Measurements from ENCODE around the gene PHACTR3.

Gene PHACTR3

GRCh38 chr20:59643615-59644061 is 39.3 kb downstream of the PHACTR3 start:
- TF ChIP-seq ZFX (IDR thresholded peaks at IDR 0.05; ENCODE audit: borderline replicate concordance) = no peak
- TF ChIP-seq, protein P1, sequence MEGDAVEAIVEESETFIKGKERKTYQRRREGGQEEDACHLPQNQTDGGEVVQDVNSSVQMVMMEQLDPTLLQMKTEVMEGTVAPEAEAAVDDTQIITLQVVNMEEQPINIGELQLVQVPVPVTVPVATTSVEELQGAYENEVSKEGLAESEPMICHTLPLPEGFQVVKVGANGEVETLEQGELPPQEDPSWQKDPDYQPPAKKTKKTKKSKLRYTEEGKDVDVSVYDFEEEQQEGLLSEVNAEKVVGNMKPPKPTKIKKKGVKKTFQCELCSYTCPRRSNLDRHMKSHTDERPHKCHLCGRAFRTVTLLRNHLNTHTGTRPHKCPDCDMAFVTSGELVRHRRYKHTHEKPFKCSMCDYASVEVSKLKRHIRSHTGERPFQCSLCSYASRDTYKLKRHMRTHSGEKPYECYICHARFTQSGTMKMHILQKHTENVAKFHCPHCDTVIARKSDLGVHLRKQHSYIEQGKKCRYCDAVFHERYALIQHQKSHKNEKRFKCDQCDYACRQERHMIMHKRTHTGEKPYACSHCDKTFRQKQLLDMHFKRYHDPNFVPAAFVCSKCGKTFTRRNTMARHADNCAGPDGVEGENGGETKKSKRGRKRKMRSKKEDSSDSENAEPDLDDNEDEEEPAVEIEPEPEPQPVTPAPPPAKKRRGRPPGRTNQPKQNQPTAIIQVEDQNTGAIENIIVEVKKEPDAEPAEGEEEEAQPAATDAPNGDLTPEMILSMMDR (IDR thresholded peaks at IDR 0.05) = no peak

DNA sequence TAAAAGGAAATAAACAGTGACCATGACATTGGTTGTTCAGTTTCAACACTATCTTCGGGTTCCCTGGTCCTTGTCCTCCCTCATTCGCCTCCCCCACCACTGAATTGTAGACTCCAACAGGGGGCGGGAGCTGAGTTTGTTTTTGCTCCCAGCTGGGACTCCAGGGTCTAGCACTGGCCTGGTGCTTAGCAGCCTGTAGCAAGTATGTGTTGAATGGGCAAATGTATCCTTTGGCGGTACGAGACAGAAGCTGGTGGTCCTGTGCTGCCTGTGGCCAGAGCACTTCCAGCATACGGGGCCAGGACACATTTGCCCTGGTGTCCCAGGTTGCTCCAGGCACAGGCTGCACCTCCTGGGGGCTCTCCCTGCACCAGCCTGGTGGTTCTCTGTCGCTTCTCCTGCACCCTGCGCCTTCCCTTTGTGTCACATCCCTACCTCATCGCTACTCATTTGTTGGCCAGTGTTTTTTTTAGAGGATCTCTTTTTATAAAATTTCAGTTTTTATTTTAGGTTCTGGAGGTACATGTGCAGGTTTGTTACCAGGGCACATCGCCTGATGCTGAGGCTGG is 40.1 kb downstream of the PHACTR3 start:
- TF ChIP-seq, protein P1 (IDR thresholded peaks at IDR 0.05) = no peak
- TF ChIP-seq ZFX (IDR thresholded peaks at IDR 0.05; ENCODE audit: borderline replicate concordance) = no peak

More at GRCh38 chr20:59643615-59644061, 39.3 kb downstream of the PHACTR3 start:
- H3K27ac ChIP-seq = no peak overlapping the region

GRCh38 chr20:59645271-59645670 is 40.9 kb downstream of the PHACTR3 start:
- H3K27ac ChIP-seq = no peak overlapping the region
- TF ChIP-seq ZFX (IDR thresholded peaks at IDR 0.05; ENCODE audit: borderline replicate concordance) = no peak
- TF ChIP-seq, protein P1 (IDR thresholded peaks at IDR 0.05) = no peak

More for the DNA sequence above, 40.1 kb downstream of the PHACTR3 start:
- no peak overlapping the region for H3K27ac ChIP-seq

DNA sequence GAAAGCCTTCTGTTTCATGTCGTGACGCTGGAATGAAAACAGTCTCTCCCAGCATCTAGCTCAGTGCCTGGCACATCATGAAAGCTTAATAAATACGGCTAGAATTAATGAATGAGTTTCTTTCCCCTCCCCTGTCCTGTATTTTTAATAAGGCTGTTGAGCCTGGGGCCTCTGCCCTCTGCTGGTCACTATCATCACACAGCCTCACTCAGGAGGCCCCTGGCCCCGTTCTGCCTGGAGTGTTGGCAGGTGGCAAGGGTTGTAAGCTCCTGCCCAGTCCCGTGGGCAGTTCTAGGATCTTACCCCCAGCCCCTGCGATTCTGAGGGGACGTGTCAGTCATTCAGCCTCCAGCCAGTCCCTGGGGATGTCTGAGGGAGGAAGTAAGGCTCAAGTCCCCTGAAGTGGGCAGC is 41.4 kb downstream of the PHACTR3 start:
- TF ChIP-seq, protein P1 (IDR thresholded peaks at IDR 0.05) = peak; percentile 32; the same call in 1 of the 2 replicates
- TF ChIP-seq ZFX (IDR thresholded peaks at IDR 0.05; ENCODE audit: borderline replicate concordance) = no peak
- H3K27ac ChIP-seq = no peak overlapping the region

GRCh38 chr20:59646487-59646886 is 42.1 kb downstream of the PHACTR3 start:
- TF ChIP-seq ZFX (IDR thresholded peaks at IDR 0.05; ENCODE audit: borderline replicate concordance) = no peak
- TF ChIP-seq, protein P1 (IDR thresholded peaks at IDR 0.05) = no peak
- no peak overlapping the region for H3K27ac ChIP-seq

DNA sequence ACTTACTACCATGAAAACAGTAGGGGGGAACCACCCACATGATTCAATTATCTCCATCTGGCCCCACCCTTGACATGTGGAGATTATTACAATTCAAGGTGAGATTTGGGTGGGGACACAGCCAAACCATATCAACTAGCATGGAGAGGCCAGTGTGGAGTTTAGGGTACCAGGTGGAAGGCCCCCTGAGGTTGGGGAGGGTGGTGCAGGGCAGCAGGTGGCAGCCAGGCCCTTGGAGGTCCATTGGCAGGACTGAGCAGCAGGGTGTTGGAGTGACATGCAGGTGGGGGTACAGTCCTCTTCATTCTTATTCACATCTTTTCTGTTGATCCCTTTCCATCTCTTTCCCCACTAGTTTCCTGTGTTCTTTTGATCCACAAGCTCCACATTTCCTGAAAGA is 42.9 kb downstream of the PHACTR3 start:
- TF ChIP-seq, protein P1 (IDR thresholded peaks at IDR 0.05) = no peak
- no peak for TF ChIP-seq ZFX (IDR thresholded peaks at IDR 0.05; ENCODE audit: borderline replicate concordance)
- H3K27ac ChIP-seq = no peak overlapping the region

GRCh38 chr20:59648466-59649070 is 44.2 kb downstream of the PHACTR3 start:
- H3K27ac ChIP-seq = no peak overlapping the region
- TF ChIP-seq ZFX (IDR thresholded peaks at IDR 0.05; ENCODE audit: borderline replicate concordance) = no peak
- TF ChIP-seq, protein P1 (IDR thresholded peaks at IDR 0.05) = no peak
